ENCODE results near the gene RASGRP2.

Gene RASGRP2

DNA sequence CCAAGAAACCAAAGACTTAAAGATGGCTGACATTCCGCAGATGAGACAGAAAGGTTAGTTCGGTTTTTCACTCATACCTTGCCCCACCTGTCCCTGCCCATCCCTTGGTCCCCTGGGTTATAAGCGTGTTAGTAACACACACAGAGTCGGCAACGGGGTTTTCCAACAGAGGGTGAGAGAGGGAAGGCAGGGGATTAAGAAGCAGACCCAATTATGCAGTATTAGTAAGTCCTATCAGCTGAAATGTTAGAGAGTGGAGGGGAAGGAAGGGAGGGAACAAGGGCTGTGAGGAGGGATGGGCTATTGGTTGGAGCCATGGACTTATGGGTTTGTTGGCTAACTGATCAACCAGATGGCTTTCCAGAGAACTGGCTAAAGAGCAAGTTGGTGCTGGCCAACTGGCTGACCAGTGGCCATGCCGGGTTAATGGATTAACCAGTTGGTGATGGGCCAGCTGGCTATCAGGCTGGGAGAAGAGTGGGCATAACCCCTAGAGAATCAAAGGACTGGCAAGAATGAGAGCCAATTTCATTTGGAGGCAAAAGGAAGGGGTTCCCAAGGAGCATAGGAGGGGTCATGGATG, 66.4 kb downstream of the RASGRP2 start:
- Histone ChIP-seq H3K27me3 (replicated peaks) (peaks cover 2% of the 10 kb centered on the region), H3K36me3 (replicated peaks) (no peaks in the 10 kb centered on the region), H3K4me3 (ENCODE audit: low read depth, low read length) (no peak overlapping the region), H3K27ac (no peak overlapping the region)
- TF ChIP-seq, protein P1, sequence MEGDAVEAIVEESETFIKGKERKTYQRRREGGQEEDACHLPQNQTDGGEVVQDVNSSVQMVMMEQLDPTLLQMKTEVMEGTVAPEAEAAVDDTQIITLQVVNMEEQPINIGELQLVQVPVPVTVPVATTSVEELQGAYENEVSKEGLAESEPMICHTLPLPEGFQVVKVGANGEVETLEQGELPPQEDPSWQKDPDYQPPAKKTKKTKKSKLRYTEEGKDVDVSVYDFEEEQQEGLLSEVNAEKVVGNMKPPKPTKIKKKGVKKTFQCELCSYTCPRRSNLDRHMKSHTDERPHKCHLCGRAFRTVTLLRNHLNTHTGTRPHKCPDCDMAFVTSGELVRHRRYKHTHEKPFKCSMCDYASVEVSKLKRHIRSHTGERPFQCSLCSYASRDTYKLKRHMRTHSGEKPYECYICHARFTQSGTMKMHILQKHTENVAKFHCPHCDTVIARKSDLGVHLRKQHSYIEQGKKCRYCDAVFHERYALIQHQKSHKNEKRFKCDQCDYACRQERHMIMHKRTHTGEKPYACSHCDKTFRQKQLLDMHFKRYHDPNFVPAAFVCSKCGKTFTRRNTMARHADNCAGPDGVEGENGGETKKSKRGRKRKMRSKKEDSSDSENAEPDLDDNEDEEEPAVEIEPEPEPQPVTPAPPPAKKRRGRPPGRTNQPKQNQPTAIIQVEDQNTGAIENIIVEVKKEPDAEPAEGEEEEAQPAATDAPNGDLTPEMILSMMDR (IDR thresholded peaks at IDR 0.05; ENCODE audit: low read depth, low read length, missing control alignments): no peak
- no peak for DNase-seq
- in situ Hi-C loops (cut with HindIII; ENCODE audit: low pct_ligation_motif_present, low sequenced_read_pairs): no loop called here

Measured in brain microvascular endothelial cell (primary cell).